ENCODE measurements around the gene DDI1.

The DDI1 gene

DNA sequence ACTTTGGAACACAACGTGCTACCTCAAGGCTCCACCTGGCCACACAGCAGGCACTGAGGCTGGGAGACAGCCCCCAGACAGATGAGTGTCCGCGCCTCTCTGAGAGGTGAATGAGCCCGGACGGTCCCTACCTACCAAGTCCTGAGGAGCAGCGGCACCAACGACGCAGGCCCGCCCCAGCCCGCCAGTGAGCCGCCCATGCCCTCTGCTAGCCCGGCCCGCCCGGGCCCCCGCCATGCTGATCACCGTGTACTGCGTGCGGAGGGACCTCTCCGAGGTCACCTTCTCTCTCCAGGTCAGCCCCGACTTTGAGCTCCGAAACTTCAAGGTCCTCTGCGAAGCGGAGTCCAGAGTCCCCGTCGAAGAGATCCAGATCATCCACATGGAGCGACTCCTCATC is at the start of gene DDI1:
TSS of gene DDI1 (plus strand) at position 53 of the 400 bp plus-strand sequence. CDS start at position 236, 183 bp downstream.
- TF ChIP-seq, protein P1, sequence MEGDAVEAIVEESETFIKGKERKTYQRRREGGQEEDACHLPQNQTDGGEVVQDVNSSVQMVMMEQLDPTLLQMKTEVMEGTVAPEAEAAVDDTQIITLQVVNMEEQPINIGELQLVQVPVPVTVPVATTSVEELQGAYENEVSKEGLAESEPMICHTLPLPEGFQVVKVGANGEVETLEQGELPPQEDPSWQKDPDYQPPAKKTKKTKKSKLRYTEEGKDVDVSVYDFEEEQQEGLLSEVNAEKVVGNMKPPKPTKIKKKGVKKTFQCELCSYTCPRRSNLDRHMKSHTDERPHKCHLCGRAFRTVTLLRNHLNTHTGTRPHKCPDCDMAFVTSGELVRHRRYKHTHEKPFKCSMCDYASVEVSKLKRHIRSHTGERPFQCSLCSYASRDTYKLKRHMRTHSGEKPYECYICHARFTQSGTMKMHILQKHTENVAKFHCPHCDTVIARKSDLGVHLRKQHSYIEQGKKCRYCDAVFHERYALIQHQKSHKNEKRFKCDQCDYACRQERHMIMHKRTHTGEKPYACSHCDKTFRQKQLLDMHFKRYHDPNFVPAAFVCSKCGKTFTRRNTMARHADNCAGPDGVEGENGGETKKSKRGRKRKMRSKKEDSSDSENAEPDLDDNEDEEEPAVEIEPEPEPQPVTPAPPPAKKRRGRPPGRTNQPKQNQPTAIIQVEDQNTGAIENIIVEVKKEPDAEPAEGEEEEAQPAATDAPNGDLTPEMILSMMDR (conservative IDR thresholded peaks at IDR 0.05; ENCODE audit: low read length): no peak
- no peak within 1 kb of the TSS for H3K4me3 ChIP-seq (ENCODE audit: low read length)
- no peak for DNase-seq (ENCODE audit: low read depth)

DNA sequence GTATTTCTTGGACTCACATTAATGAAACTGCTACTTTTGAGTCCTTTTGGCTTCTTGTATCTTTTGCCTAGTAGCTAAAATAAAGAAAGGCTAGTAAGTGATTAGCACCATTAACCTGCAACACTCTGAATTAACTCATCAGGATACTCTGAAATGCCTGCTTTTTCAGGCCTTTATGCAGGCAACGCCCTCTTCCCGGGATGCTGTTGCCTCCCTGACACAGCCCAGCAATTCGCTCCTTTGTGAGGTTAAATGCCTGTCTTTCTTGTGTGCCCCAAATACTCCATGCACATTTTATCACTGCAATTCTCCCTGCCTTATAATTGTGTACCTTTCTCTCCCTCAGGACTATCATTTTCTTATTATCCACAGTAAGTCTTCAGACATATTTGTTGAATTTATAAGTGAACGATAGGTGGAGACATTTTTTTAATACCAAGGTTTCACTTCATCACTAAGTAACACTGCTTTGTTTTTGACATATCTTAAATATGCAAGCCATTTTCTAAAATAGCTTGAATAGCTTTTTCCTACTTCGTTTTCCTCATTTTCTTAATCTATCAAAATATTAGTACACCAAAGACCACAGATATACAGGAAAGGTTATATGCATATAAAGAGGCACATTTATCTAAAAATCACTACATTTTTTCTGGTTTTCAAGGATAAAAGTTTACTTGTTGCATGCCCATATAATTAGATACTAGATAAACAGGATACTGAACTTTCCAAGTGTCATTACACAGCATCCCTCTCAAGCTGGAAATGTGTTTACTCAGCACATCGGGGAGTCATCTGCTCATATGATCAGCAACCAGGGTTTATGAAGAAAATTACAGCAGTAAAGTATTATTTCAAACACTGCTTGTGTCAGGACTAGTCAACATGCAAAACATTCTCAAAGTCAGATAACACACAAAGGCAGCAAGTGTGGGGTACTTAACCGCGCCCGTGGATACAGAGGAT is 48.5 kb upstream of the DDI1 start:
- TF ChIP-seq, protein P1 (conservative IDR thresholded peaks at IDR 0.05; ENCODE audit: low read length): no peak
- no peak for DNase-seq (ENCODE audit: low read depth)
- no peak overlapping the region for H3K4me3 ChIP-seq (ENCODE audit: low read length)

DNA sequence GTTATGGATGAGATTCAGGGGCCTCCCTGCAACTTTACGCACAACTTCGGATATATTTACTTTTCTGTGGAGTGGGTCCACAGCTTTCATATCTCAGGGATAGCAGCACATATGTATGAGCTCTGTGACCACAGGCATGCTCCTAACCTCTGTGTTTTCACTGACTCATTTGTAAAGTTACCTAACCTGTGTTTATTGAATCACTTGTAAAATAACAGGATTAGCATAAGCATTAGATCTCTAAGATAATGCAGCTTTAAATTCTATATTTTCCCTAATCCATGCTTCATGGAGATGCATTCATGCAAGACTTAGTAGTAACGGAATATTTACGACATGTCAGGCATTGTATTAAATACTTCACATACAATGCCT is 47.9 kb upstream of the DDI1 start:
- no peak overlapping the region for H3K4me3 ChIP-seq (ENCODE audit: low read length)
- peak; percentile 55 for DNase-seq (ENCODE audit: low read depth)
- TF ChIP-seq, protein P1 (conservative IDR thresholded peaks at IDR 0.05; ENCODE audit: low read length): no peak

DNA sequence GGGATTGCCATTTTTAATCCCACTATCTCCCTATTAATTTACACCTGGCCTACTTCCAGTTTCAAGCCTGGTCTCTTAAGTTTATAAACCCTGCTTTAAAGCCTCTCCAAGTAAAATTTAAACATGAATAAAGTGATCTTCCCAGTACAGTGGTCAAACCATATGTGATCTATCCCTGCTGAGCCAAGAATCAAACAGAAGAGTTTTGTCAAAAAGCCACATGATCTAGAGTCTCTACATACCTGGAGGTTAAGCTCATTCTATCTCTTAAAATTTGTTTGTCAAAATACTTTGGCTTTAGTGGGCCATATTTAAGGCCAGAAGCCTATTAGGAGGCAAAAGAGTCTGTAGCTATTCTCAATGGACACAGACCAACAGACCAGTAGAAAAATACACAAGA is 42.9 kb upstream of the DDI1 start:
- TF ChIP-seq, protein P1 (conservative IDR thresholded peaks at IDR 0.05; ENCODE audit: low read length): no peak
- H3K4me3 ChIP-seq (ENCODE audit: low read length): no peak overlapping the region
- peak; percentile 80 for DNase-seq (ENCODE audit: low read depth)

DNA sequence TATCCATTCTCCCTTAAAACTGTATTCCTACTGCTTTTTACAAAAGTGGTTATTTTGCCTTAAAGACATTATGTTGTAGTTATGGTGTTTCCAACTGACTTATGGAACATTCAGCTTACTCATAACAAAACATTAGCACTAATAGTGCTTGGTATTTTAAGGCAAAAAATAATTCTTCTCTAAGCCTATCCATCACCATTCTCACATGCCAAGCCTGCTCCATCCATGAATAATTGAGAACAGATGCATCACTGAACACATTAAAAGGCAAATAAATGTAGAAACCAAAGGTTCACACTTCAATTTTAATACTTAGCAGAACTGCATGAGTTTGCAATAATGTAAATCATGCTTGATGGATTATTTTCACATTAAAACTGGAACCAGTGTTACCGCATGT is 42.3 kb upstream of the DDI1 start:
- no peak overlapping the region for H3K4me3 ChIP-seq (ENCODE audit: low read length)
- DNase-seq (ENCODE audit: low read depth): peak; percentile 64
- TF ChIP-seq, protein P1 (conservative IDR thresholded peaks at IDR 0.05; ENCODE audit: low read length): no peak

DNA sequence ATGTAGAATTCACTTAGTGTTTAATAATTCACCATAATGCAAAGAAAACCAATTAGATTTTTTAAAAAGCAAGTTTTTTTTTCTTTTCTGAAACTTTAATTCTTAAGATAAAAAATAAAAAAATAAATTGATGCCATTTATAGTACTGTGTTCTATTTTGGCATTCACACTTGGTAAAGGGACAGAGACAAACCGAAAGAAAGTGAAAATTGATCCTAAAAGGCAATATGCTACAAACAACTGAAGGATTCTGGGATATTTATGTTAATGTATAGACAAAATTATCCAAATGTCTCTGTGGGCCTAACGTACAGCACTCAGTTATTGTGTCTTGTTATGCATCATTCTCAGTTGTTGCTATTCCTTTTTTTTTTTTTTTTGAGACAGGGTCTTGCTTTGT is 41.9 kb upstream of the DDI1 start:
- DNase-seq (ENCODE audit: low read depth): no peak
- no peak overlapping the region for H3K4me3 ChIP-seq (ENCODE audit: low read length)
- TF ChIP-seq, protein P1 (conservative IDR thresholded peaks at IDR 0.05; ENCODE audit: low read length): no peak

DNA sequence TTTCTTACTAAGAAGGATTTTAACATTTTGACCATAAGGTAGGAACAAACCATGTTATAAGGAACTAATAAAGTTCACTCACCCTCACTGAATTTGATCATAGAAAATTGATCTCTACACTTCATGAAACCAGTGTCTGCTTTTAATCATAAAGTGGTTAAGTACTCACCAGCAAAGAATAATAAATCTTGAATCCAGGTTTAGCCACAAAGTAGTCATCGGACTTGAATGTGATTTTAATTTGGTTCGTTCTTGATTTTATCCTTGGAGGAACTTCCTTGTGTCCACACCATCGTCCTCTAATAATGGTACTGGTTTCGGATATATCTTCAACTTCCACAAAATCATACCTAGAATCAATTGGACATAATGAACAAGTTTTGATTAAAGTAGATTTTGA is 40.5 kb upstream of the DDI1 start:
- TF ChIP-seq, protein P1 (conservative IDR thresholded peaks at IDR 0.05; ENCODE audit: low read length): no peak
- DNase-seq (ENCODE audit: low read depth): peak; percentile 57
- no peak overlapping the region for H3K4me3 ChIP-seq (ENCODE audit: low read length)
